IPS-15b (cell line): Measurements from ENCODE around the gene SREBF1.
A peak's percentile ranks its signal among the peaks of the same experiment; 100 is the strongest.

ENCODE experiments used
- H3K27me3 ChIP-seq: one replicate; pipeline ENCODE4 v1.6.1; 2013; ENCODE audit warnings: low read length; ENCODE audit not compliant: control insufficient read depth, insufficient read depth
- H3K36me3 ChIP-seq: one replicate; pipeline ENCODE4 v1.6.1; 2013; ENCODE audit warnings: low read length; ENCODE audit not compliant: control insufficient read depth, insufficient read depth
- H3K4me1 ChIP-seq: one replicate; pipeline ENCODE4 v1.6.1; 2013; ENCODE audit warnings: mild to moderate bottlenecking, low read length; ENCODE audit not compliant: control insufficient read depth, insufficient read depth
- H3K4me3 ChIP-seq: one replicate; pipeline ENCODE4 v1.5.1; 2013; ENCODE audit warnings: low read depth, low read length
- H3K9ac ChIP-seq: one replicate; pipeline ENCODE4 v1.6.1; 2013; ENCODE audit warnings: low read depth, mild to moderate bottlenecking, low read length
- H3K9me3 ChIP-seq: one replicate; pipeline ENCODE4 v1.6.1; 2013; ENCODE audit warnings: mild to moderate bottlenecking, low read length; ENCODE audit not compliant: control insufficient read depth, insufficient read depth

Gene SREBF1

DNA sequence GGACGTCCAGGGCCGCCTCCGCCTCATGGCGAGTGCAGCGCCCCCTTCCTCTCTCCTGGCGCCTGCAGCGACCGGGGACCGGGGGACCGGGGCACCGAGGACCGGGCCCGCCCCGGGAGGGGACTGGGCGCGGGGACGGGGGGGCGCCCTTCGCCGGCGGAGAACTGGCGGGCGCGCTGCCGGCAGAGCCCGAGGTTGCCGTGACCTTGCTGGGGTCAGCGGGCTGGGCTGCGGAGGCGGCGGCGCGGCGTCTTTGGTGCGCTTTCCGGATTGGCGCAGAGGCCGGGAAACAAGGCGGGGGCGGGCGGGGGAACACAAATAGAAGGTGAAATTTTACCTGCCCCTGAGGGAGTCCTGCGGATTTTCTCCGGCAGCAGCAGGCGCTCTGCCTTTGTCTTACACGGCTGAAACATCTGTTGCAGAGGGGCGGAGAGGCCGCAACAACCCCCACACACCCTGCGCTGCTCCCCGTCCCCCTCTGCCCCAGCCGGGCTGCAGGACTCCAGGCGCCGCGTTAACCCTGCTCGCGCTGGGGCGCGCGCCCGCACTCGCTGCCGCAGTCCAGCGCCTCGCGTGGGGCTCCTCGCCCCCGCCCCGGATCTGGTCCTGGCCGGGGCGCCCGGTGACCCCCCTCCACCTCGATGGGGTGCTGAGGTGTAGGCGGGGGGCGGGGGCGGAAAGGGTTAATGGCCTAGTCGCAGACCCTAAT is 53.5 kb downstream of the SREBF1 start:
- Histone ChIP-seq H3K9ac (peak overlapping the region; percentile 37), H3K4me3 (peak overlapping the region; percentile 59)

DNA sequence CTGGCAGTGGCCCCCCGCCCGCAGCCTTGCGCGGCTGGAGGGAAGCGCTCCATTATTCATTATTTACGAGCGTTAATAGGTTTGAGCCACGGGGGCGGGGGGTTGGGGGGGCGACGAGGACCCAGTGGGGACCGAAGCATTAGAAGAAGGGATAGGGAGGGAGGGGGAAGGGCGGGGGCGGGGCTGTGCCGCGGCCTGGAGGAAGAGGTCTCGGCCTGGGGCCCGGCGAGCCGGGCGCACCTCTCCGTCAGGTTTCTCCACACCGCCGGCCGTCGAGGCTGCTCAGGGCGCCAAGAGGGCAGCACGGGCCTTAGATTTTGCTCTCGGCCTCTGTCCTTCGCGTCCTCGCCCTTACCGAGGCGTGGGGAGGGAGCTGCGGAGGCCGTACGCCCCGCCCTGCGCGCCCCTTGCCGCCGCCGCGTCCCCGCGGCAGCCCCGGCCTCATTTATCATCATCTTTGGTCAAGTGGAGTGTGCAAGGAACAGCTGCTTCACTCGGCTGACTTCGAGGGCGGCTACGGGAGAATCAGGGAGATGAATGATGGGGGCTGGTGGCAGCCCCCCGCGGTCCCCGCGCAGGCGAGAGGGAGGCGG is 54.2 kb downstream of the SREBF1 start:
- Histone ChIP-seq H3K36me3 (no peaks in the 10 kb centered on the region), H3K4me3 (peak overlapping the region; percentile 59), H3K9ac (peak overlapping the region; percentile 37), H3K4me1 (peaks cover 20% of the 10 kb centered on the region), H3K9me3 (no peaks in the 10 kb centered on the region), H3K27me3 (peaks cover 31% of the 10 kb centered on the region)

More for the DNA sequence above, 53.5 kb downstream of the SREBF1 start:
- H3K4me1 ChIP-seq, result peaks cover 20% of the 10 kb centered on the region
- H3K27me3 ChIP-seq, result peaks cover 26% of the 10 kb centered on the region
- no peaks in the 10 kb centered on the region for H3K9me3 ChIP-seq
- H3K36me3 ChIP-seq, result no peaks in the 10 kb centered on the region

DNA sequence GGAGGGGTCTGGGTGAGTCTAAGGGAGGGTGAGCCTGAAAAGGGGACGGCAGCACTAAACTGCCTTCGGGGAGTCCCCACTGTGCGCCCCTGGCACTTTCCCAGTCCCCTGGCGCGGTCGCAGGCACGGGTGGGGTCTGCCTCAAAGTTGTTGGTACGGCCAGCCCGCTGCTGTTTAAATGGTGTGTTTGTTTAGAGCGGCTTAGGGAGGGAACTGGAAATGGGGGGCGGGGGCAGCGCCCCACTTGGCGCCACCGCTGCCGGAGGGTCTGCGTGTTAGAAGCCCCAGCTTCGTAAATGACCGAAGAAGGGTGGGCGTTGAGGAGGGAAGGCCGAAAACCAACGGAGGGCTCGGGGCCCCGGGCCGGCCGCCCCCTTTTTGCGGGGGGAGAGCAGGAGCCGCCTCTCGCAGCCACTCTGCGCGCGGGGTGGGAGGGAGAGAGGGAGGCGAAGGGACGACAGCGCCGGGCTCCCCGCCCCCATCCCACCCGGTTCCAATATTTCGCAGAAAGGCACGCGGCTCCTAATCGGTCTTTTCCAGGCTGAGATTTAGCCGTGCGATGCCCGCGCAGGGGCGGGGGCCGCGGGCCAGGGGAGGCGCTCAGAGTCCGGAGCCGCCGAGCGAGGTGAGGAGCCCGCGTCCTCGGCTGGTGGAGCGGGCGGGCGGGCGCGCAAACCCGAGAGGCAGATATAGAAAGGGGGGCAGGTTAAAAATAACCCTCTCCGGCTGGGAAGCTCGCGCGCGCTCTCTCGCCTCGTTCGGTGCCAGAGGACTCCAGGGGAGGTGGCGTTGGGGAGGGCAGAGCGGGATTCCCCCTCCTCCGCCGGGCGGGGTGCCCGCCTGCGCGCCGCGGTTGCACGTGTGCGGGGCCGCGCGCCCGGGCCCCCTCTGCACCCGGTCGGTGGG is 54.9 kb downstream of the SREBF1 start:
- H3K4me3 ChIP-seq, result peak overlapping the region; percentile 59
- peaks cover 39% of the 10 kb centered on the region for H3K27me3 ChIP-seq
- no peak overlapping the region for H3K9ac ChIP-seq
- H3K4me1 ChIP-seq, result peaks cover 20% of the 10 kb centered on the region
- no peaks in the 10 kb centered on the region for H3K36me3 ChIP-seq
- H3K9me3 ChIP-seq, result no peaks in the 10 kb centered on the region

DNA sequence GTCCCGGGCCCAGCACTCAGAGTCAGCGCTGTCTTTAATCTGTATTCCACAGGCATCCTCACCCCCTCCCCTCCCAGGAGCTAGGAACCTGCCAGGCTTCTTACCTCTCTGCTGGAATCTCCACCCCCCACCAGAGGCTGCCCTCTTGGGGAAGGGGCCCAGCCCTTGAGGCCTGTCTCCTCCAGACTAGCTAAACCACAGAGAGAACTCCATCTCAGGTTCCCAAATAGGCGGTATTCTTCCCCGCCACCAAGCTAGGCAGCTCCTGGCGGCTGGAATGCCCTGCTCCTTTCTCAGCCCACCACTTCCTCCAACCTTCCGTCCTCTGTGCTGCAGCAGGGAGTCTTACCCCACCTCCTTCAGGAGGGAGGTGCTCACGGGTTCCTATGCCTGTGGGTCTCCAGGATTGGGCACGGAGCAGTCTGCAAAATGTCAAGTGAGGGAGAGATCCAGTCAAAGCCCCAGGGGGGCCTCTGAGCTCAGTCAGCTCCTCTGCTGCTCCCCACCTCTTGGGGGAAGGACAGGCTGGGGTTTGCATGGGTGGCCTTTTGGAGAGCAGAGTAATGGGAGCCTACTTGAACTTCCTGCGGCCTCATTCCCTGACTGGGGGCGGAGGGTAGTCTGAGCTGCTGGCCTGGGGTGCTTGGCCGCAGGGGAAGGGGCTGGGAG is 55.7 kb downstream of the SREBF1 start:
- Histone ChIP-seq H3K4me3 (peak overlapping the region; percentile 59), H3K9me3 (no peaks in the 10 kb centered on the region), H3K36me3 (no peaks in the 10 kb centered on the region), H3K27me3 (peaks cover 34% of the 10 kb centered on the region), H3K4me1 (peaks cover 20% of the 10 kb centered on the region), H3K9ac (no peak overlapping the region)

DNA sequence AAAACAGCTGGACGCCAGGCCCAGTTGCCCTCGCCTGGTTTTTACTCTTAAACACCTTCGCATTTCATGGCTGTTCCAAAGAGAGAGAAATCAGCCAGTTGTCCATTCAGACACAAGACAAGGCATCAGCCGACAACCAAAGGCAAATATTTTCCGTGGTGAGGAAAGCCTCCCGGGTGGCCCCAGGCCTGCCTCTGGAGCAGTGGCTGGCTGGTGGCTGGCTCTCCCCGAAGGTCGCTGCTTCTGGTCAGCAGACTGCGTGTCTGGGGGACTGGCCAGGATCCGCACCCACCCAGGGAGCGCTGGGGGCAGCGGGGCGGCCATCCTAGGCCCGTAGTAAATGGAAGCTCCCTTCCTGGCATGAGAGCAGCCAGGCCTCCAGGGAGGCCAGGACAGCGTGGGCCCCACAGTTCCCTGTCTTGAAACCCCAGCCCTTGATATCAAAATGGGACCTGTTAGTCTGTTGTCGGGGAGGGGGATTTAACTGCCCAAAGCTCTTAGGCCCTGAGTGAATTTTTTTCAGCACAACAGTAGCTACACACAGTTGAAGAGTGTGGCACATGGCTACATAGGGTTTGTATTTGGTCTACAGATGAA is 57.7 kb downstream of the SREBF1 start:
- Histone ChIP-seq H3K9ac (no peak overlapping the region), H3K4me1 (peaks cover 12% of the 10 kb centered on the region), H3K9me3 (no peaks in the 10 kb centered on the region), H3K36me3 (no peaks in the 10 kb centered on the region), H3K27me3 (peaks cover 19% of the 10 kb centered on the region), H3K4me3 (no peak overlapping the region)

DNA sequence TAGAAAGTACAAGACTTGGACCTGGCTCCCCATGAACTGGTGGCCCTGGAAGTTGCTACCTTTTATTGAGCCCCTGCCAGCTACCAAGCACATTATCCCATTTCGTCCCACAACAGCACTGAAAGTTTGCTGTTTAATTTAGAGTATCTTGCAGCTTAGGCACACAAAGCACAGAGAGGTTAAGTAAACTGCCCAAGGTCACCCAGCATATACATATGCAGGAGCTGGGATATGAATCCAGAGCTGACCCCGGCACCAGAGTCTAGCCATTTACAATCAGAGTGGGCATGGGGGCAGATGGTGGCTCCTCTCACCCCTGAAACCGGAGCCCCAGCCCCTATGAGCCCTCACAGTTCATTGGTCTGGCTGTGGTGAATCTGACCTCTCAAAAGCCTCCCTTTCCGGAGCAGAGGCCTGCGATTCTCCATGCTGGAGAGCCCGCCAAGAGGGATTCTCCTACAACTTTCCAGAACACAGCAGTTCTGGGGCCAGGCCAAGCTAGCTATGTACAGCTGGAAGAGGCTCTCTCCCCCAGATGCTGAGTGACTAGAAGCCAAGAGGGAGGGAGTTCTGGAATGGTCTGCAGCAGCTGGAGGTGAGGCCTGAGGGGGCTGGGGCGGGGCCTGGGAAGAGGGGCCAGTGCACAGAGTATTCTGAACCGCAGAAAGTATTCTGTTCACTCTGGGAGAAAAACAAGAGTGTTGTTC is 58.3 kb downstream of the SREBF1 start:
- no peaks in the 10 kb centered on the region for H3K36me3 ChIP-seq
- peaks cover 12% of the 10 kb centered on the region for H3K4me1 ChIP-seq
- no peak overlapping the region for H3K4me3 ChIP-seq
- no peaks in the 10 kb centered on the region for H3K9me3 ChIP-seq
- H3K27me3 ChIP-seq, result peaks cover 18% of the 10 kb centered on the region
- no peak overlapping the region for H3K9ac ChIP-seq

DNA sequence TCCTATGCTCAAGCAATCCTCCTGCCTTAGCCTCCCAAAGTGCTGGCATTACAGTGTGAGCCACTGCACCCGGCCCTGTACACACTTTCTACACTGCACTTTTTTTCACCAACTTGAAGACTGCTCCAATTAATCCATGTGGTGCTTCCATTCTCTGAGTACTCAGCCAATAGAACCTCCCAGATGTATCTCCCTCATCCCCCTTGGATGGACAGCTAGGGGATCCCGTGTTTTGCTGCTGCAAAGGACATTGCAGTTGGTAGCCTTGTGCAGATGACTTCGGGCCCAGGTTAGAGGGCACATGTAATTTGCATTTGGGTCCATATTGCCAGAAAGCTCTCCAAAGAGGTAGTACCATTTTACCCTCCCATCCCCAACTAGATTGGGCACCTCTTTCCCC is 59.9 kb downstream of the SREBF1 start:
- peaks cover 18% of the 10 kb centered on the region for H3K27me3 ChIP-seq
- peak overlapping the region; percentile 47 for H3K9ac ChIP-seq
- H3K36me3 ChIP-seq, result no peaks in the 10 kb centered on the region
- no peaks in the 10 kb centered on the region for H3K9me3 ChIP-seq
- peaks cover 12% of the 10 kb centered on the region for H3K4me1 ChIP-seq
- H3K4me3 ChIP-seq, result no peak overlapping the region

DNA sequence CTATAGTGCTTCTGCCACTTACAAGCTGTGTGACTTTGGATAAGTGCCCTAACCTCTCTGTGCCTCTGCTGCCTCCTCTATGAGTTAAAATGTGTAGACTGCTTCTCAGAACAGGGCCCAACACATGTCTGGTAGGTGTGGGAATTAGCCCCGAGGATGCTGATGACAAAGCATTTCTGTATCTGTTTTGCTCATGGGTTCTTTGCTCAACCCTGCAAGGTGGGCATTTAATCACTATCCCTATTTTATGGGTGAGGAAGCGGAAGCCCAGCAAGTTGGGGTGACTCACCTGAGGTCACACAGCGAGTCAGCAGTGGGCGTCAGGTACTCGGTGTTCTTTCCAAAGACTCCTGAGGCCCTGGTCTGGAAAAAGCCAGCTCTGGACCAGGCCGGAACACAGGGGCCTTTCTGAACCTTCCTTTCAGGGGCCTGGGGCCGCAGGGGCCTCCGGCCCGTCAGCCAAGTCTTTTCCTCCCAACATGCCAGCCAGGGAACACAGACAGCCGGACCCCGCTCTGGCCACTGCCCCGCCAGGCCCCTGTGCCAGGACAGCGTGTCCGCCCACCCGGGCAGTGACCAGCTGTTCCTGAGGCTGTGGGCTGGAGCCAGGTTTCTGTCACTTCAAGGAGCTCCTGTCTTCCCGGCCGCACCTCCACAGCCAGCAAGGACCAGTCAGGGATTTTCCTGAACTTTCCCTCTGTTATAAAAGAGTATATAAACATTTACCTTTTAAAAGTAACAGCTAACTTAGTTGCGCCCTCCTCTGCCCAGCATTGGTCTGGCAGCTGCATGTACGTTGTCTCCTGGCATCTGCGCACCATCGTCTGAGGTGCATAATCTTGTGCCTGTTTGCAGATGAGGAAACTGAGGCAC is 62.5 kb downstream of the SREBF1 start:
- Histone ChIP-seq H3K9me3 (no peaks in the 10 kb centered on the region), H3K36me3 (no peaks in the 10 kb centered on the region), H3K4me3 (no peak overlapping the region), H3K4me1 (peaks cover under 1% of the 10 kb centered on the region), H3K27me3 (peaks cover 18% of the 10 kb centered on the region), H3K9ac (no peak overlapping the region)

DNA sequence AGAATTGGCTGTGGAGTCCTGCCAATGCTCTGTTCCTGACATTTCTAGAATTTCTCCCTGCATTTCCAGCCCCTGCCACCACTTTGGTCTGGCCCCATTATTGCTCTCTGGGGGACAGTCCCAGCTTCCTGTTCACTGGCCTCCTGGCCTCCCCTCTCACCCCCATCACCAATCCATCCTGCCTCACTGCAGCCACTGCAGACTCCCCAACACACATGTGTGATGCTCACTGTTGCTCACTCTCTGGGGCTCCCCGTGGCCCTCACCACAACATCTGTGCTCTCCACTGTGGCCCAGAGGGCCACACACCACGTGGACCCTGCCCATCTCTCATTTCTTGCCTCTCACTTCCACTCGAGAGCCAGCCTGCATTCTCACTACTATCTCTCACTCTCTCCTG is 64.6 kb downstream of the SREBF1 start:
- H3K9ac ChIP-seq, result no peak overlapping the region
- no peaks in the 10 kb centered on the region for H3K36me3 ChIP-seq
- H3K27me3 ChIP-seq, result peaks cover 7% of the 10 kb centered on the region
- H3K4me3 ChIP-seq, result no peak overlapping the region
- H3K4me1 ChIP-seq, result no peaks in the 10 kb centered on the region
- H3K9me3 ChIP-seq, result no peaks in the 10 kb centered on the region

DNA sequence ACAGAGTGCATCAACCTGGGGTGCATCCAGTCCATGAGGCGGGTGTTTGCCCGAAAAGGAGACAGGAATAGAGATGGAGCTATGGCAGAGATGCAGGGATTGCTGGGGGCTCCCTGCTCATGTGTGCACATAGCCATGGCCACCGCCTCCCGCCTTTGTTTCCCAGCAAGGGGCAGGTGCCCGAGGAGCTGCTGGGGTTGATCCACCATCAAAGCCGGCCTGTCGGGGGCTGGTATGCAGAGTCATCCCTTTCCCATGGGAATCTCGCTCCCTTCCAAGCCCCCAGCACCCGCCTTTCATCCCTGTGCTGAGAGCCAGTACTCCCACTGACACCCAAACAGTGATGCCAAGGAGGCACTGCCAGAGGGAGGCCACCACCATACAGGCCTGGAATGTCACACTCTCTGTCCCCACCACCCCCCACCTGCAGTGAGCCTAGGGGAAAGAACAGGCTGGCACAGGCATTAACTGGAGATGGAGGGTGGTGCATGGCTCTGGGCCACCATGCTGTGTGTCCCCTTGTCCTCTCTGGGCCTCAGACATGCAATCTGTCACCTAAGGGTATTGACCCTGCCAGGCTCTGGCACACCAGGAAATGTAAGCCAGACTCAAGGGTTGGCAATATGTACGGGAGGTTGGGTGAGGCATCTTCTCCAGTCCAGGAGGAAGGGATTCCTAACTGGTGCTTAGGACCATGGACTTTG is 65.1 kb downstream of the SREBF1 start:
- peaks cover 3% of the 10 kb centered on the region for H3K27me3 ChIP-seq
- no peak overlapping the region for H3K9ac ChIP-seq
- no peaks in the 10 kb centered on the region for H3K4me1 ChIP-seq

More for the DNA sequence above, 65.1 kb downstream of the SREBF1 start:
- Histone ChIP-seq H3K9me3 (no peaks in the 10 kb centered on the region), H3K36me3 (no peaks in the 10 kb centered on the region), H3K4me3 (no peak overlapping the region)
